HK-2 (cell line): Measurements from ENCODE around the gene ABCA10.
A peak's percentile ranks its signal among the peaks of the same experiment; 100 is the strongest.
"Not testable (repeated sequence)": the region's sequence is repeated elsewhere in the genome, so short reads cannot be mapped to it uniquely, and the experiment has no call there.

Source experiments
- DNase-seq: peaks from one replicate; pipeline ENCODE4 v3.0.0-alpha.2; 2018; ENCODE audit not compliant: unreplicated experiment

The ABCA10 gene

GRCh38 chr17:69228576-69228975 lies at the start of gene ABCA10:
TSS of gene ABCA10 (minus strand) at chr17:69228824. CDS start at chr17:69225358, 3,466 bp downstream.
- DNase-seq: no peak

GRCh38 chr17:69276279-69276678 lies 47.7 kb upstream of the ABCA10 start:
- not testable (repeated sequence) for DNase-seq

GRCh38 chr17:69275751-69276150 lies 47.1 kb upstream of the ABCA10 start:
- no peak for DNase-seq

GRCh38 chr17:69271023-69271422 lies 42.4 kb upstream of the ABCA10 start:
- DNase-seq: no peak

- no peak for DNase-seq
These were observed 40.7 kb upstream of the ABCA10 start for GRCh38 chr17:69269131-69269998.

GRCh38 chr17:69268543-69269014 lies 40.0 kb upstream of the ABCA10 start:
- DNase-seq: no peak

- DNase-seq: no peak
These were observed 38.6 kb upstream of the ABCA10 start for GRCh38 chr17:69267219-69267618.

GRCh38 chr17:69265873-69266272 lies 37.2 kb upstream of the ABCA10 start:
- DNase-seq: no peak

- no peak for DNase-seq
These were observed 25.6 kb upstream of the ABCA10 start for GRCh38 chr17:69254187-69254586.

GRCh38 chr17:69250641-69251040 lies 22.0 kb upstream of the ABCA10 start:
- DNase-seq: no peak

- DNase-seq: no peak
These were observed 18.2 kb upstream of the ABCA10 start for GRCh38 chr17:69246726-69247375.

GRCh38 chr17:69246202-69246601 lies 17.6 kb upstream of the ABCA10 start:
- no peak for DNase-seq

GRCh38 chr17:69245617-69246016 lies 17.0 kb upstream of the ABCA10 start:
- DNase-seq: no peak

GRCh38 chr17:69239611-69240600 lies 11.3 kb upstream of the ABCA10 start:
- no peak for DNase-seq

- DNase-seq: no peak
These were observed 8.3 kb upstream of the ABCA10 start for GRCh38 chr17:69236946-69237345.

- DNase-seq: no peak
These were observed 7.8 kb upstream of the ABCA10 start for GRCh38 chr17:69236464-69236863.

GRCh38 chr17:69235338-69236058 lies 6.9 kb upstream of the ABCA10 start:
- peak; percentile 71 for DNase-seq

GRCh38 chr17:69232650-69233049 lies 4.0 kb upstream of the ABCA10 start:
- no peak for DNase-seq

GRCh38 chr17:69231521-69231920 lies 2.9 kb upstream of the ABCA10 start:
- no peak for DNase-seq

GRCh38 chr17:69230939-69231338 lies 2.3 kb upstream of the ABCA10 start:
- DNase-seq: no peak

- no peak for DNase-seq
These were observed 606 bp downstream of the ABCA10 start for GRCh38 chr17:69228018-69228417.
